Femur (tissue), 1 donor: ENCODE data around the gene TNNI3.

Experiments
- DNase-seq: peaks from one replicate; pipeline ENCODE4 v3.0.0-alpha.2; 2017

The TNNI3 gene

DNA sequence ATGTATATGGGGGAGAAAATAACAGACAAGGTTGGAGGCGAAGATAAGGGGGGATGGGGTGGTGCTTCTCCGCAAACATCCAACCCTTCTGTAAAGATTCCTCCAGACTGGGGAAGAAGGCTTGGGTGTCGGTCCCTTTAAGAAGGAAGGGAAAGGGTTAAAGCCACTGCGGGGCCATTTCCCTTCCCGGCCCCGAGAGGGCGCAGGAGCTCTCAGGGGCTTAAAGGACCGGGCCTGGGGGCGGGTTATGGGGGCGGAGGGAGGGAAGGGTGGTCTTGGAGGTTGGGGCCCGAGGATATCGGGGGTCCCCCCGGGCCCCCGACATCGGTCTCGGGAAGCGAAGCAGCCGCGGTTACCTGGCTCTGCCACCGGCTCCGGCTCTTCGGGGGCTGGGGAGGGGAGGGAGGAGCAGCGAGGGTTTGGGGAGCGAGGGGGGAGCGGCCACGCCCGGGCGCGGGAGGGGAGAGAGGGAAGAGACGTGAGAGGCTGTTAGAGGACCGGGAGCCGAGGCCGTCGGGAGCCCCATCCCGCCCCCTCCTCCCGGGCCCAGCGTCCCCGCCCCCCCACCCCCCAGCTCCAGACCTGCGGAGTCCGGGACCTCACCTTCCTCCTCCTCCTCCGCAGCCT, 11.3 kb downstream of the TNNI3 start:
- no peak for DNase-seq

DNA sequence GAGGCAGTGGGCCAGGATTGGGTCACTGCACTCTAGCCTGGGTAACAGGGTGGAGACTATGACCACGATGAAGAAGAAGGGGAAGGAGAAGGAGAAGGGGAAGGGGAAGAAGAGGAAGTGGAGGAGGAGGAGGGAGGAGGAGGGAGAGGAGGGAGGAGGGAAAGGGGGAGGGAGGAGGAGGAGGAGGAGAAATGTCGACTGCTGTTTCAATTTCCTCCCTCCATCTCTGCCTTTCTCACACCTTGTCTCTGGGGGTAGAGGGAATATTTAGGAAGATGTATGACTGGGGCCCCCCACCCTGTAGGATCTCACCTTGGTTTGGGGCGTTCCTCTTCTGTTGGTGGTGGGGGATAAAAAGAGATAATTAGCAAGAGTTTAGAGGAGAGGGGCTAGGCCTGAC, 12.3 kb downstream of the TNNI3 start:
- no peak for DNase-seq

DNA sequence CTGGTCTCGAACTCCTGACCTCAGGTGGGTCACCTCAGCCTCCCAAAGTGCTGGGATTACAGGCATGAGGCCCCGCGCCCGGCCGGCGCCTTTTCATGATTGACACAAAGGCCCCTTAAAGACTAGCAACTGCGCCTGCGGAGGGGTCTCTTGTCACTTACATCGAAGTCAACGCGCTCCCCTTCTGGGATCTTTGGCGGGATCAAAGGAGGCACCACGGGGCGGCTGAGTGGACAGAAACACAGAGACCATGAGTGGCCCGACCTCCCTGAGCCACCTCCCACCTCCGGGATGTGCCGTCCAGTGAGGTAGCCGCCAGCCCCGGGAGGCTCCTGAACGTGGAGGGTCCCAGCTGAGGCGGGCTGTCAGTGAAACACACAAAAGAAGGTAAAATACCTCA, 15.8 kb downstream of the TNNI3 start:
- no peak for DNase-seq

DNA sequence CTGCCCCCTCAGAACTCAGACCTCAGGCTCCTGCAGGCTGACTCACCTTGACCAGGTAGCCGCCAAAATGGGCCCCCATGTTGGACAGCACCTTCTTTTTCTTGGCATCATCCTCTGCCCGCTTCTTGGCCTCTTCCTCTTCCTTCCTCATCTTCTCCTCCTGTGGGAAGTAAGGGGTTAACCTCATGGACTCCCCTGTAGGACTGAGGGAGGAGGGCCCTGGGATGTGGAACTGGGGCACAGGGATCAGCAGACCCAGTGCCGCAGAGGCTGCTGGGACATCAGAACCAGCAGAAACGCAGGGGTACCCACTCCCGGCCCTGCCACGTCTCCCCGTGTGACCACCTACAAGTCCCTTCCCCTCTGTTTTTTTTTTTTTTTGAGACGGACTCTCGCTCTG, 19.6 kb downstream of the TNNI3 start:
- no peak for DNase-seq

DNA sequence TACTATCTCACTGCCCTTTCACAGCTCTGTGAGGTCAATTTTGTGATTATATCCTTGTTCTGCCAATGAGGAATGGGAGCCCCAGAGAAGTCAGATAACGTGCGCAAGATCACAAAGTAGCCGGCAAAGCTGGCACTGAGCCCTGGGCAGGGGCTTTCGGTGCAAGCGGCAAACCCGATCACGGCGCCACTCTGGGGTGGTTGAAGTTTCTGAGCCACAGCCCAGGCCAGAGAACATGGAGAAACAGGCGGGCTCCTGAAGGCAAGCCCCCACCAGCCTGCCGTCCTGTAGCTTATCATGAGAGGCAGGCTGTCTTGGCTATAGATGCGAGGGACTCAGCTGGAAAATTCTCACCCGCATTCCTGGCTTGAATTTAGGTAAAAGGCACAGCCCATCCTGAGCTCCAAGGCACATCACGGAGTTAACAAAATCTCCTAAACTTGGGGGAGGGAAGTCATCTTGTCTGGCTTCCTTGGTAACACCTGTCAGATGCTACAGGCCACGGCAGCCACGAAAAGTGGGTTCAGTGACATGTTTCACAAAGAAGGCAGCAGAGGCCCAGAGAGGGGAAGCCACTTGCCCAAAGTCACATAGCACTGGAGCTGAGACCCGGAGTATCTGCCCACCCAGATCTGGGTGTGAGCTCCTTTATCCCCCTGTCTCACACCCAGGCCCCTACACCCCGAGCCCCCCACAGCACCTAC, 21.0 kb downstream of the TNNI3 start:
- DNase-seq: no peak

DNA sequence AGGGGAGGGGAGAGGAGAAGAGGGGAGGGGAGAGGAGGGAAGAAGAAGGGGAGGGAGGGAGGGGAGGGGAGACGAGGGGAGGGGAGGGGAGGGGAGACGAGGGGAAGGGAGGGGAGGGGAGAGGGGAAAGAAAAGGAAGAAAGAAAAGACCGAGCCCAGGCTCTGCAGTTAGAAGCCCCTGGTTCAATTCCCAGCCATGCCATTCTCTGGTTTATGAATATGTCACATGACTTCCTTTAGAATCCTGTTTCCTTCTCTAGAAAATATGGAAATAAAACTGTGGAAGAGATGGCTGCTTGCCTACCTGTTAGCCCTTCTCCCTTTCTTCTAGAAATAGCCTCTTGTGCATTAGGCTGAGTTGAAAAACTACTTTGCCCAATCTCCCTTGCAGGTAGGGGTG, 22.8 kb downstream of the TNNI3 start:
- no peak for DNase-seq

DNA sequence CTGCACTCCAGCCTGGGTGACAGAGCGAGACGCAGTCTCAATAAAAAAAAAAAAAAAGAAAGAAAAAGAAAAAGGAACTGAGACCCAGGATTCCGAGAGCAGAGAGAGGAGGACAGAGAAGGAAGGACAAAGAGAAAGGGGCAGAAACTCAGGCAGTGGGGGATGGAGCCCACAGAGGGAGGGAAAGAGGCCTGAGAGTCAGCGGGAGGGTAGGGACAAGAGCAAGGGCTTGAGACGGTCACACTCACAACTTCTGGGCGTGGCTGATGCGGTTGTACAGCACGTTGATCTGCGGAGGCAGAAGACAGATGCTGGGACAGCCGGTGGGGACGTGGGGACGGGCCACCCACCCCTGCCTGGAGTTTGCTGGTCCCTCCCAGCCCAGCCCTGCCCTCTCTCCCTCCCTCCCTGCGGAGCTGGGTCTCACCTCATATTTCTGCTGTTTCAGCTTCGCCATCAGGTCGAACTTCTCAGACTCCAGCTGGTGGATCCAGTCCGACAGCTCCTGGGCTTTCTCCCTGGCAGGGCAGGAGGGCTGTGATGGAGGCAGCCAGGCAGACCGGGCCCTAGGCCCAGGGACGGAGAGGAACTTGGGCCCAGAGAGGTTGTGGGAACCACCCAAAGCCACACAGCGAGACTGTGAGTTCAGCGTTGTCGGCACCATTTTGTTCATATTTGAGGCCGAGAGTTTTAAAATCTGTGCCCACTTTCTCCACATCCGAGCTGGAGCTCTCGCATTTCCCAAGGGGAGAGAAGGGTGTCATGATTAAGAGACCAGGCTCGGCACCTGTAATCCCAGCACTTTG, 23.7 kb downstream of the TNNI3 start:
- DNase-seq: no peak

DNA sequence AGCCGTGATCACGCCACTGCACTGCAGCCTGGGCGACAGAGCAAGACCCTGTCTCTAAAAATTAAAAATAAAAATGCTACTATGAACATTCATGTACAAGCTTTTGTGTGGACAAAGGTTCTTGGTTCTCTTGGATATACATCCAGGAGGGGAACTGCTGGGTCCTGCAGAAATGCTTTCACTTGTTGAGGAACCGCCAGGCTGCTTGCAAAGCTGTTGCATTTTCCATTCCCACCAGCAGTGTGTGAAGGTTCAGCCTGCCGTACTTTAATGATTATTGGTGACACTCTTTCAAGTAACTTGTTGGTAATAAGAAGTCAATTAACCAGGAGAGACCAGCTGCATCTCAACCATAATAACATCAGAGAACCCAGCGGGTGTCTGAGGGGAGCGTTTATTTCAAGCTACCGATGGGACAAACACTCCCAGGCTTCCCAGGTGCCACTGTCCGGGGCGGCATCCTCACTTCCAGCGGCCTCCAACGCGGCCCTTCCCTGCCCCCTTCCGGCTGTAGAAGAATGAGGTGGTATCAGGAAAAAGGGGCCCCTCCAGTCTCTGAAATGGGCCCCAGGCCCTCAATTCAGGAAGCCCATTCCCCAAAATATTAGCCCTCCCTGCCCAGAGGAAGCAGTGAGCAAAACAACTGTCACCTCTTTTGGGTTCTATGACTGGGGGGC, 24.9 kb downstream of the TNNI3 start:
- no peak for DNase-seq

DNA sequence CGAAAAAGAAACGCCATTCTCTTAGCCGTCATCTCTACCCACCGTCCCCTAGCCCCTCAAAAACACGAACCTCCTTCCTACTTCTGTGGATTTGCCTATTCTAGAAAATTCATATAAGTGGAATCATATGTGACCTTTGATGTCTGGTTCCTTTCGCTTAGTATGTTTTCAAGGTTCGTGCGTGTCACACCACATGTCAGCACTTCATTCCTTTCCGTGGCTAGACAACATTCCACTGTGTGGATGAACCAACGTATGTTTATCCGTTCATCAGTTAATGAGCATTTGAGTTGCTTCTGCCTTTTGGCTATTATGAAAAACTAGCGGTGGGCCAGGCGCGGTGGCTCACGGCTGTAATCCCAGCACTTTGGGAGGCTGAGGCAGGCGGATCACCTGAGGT, 26.1 kb downstream of the TNNI3 start:
- no peak for DNase-seq

DNA sequence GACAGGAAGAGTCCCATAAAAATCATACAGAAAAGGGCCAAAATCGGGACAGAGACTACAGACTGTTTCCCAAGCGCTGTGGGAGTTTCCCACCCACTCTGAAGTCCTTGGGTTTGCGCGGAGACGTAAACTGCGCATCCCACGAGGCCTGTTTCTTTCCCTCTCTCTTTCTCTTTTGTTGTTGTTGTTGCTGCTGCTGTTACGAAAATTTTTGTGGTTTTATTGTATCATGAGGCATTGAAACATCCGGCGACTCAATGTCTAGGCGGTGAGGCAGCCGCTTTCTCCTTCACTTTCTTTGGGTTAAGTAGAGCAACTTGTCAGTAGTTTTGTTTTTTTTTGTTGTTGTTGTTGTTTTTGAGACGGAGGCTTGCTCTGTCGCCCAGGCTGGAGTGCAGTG, 38.5 kb downstream of the TNNI3 start:
- no peak for DNase-seq

DNA sequence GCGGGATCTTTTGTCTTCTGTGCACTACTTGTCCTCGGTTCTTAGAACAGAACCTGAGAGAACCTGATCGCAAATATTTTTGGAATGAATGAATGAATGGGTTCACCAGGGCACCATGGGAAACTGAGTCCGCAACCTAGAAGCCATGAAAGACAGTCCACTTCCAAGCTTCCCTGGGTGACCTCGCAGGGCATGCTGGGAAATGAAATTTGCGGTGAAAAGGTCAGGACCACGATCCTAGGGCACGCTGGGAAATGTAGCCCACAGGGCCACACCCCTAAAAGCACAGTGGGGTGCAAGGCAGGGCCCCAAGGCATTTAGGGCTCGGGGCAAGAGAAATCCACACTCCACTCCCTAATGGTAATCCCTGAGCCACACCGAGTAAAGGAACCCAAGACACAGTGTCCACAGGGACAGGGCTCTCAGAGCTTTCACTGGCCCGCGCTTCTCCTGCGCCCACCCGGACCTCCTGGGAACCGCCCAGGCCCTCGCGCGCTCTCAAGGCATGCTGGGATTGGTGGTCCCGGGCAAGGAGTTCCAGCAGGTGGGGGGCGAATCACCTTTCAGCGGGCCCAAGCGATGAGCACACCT, 39.0 kb downstream of the TNNI3 start:
- DNase-seq: no peak

DNA sequence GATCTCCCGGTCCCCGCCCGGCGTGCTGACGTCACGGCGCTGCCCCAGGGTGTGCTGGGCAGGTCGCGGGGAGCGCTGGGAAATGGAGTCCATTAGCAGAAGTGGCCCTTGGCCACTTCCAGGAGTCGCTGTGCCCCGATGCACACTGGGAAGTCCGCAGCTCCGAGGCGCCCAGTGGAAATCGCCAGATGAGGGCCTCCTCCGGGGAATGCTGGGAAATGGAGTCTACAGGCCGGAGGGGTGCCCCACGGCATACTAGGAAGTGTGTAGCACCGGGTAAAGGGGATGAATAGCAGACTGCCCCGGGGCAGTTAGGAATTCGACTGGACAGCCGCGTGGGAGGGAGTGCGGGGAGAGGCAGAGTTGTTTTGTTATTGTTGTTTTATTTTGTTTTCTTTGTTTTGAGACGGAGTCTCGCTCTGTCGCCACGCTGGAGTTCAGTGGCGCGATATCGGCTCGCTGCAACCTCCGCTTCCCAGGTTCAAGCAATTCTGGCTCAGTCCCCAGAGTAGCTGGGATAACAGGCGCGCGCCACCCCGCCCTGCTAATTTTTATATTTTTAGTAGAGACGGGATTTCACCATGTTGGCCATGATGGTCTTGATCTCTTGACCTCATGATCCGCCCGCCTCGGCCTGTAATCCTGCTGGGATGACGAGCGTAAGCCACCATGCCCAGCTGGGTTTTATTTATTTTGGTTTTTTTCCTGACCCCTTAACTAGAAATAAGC, 39.7 kb downstream of the TNNI3 start:
- DNase-seq: peak; percentile 99

DNA sequence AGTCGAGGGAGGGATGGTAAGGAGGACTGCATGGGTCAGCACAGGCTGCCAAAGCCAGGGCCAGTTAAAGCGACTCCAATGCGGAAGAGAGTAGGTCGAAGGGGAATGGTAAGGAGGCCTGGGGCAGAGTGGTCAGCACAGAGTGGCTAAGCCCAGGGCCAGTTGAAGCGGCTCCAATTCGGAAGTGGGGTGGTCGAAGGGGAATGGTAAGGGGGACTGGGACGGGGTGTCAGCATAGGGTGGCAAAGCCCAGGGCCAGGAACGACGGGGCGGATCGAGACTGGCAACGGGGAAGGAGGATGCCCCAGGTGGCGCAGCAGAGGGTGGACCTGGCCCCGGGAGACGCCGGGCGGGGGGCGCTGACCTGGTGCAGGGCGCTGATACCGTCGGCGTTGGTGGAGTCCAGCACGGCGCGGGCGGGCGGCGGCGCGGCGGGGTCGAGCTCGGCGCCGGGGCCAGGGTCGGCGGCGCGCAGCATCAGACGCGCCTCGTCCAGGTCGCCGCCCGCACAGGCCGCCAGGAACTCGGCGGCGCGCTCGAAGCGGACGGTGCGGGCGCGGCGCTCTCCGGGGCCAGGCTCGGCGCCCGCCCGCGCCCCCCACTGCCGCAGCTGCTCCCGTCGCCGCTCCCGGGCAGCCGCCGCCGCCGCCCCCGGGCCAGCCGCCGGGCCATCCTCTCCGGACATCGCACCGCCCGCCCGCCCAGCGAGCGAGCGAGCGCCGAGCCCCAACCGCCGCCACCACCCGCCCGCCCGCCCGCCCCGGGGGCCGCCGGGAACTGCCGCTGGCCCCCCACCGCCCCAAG, 40.5 kb downstream of the TNNI3 start, which contains the start of gene PPP1R12C:
Gene PPP1R12C, minus strand, starts transcription at position 779 of the 804 bp plus-strand sequence. Its CDS starts 94 bp downstream, at position 685.
- peak; percentile 65 for DNase-seq

DNA sequence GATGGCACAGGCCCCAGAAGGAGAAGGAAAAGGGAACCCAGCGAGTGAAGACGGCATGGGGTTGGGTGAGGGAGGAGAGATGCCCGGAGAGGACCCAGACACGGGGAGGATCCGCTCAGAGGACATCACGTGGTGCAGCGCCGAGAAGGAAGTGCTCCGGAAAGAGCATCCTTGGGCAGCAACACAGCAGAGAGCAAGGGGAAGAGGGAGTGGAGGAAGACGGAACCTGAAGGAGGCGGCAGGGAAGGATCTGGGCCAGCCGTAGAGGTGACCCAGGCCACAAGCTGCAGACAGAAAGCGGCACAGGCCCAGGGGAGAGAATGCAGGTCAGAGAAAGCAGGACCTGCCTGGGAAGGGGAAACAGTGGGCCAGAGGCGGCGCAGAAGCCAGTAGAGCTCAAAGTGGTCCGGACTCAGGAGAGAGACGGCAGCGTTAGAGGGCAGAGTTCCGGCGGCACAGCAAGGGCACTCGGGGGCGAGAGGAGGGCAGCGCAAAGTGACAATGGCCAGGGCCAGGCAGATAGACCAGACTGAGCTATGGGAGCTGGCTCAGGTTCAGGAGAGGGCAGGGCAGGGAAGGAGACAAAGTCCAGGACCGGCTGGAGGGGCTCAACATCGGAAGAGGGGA, 41.2 kb downstream of the TNNI3 start:
- peak; percentile 77 for DNase-seq

DNA sequence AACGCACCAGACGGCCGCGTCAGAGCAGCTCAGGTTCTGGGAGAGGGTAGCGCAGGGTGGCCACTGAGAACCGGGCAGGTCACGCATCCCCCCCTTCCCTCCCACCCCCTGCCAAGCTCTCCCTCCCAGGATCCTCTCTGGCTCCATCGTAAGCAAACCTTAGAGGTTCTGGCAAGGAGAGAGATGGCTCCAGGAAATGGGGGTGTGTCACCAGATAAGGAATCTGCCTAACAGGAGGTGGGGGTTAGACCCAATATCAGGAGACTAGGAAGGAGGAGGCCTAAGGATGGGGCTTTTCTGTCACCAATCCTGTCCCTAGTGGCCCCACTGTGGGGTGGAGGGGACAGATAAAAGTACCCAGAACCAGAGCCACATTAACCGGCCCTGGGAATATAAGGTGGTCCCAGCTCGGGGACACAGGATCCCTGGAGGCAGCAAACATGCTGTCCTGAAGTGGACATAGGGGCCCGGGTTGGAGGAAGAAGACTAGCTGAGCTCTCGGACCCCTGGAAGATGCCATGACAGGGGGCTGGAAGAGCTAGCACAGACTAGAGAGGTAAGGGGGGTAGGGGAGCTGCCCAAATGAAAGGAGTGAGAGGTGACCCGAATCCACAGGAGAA, 42.0 kb downstream of the TNNI3 start:
- DNase-seq: no peak

DNA sequence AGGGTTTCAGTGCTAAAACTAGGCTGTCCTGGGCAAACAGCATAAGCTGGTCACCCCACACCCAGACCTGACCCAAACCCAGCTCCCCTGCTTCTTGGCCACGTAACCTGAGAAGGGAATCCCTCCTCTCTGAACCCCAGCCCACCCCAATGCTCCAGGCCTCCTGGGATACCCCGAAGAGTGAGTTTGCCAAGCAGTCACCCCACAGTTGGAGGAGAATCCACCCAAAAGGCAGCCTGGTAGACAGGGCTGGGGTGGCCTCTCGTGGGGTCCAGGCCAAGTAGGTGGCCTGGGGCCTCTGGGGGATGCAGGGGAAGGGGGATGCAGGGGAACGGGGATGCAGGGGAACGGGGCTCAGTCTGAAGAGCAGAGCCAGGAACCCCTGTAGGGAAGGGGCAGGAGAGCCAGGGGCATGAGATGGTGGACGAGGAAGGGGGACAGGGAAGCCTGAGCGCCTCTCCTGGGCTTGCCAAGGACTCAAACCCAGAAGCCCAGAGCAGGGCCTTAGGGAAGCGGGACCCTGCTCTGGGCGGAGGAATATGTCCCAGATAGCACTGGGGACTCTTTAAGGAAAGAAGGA, 42.9 kb downstream of the TNNI3 start:
- no peak for DNase-seq

DNA sequence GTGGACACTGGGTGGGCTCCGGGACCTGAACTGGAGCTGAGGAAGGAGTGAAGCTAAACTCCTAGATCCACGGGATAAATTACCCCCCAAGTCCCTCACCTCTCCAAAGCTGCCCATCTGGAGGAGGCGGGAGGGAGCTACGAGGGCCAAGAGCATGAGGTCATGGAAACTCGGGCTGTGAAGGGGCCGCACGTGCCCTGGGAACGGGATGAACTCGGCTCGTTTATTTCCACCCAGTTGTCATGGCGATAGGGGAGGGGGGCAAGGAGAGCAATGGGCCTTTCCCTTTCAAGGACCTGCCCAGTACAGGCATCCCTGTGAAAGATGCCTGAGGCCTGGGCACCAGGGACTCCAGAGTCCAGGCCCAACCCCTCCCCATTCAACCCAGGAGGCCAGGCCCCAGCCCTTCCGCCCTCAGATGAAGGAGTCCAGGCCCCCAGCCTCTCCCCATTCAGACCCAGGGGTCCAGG, 43.9 kb downstream of the TNNI3 start:
- DNase-seq: peak; percentile 95

DNA sequence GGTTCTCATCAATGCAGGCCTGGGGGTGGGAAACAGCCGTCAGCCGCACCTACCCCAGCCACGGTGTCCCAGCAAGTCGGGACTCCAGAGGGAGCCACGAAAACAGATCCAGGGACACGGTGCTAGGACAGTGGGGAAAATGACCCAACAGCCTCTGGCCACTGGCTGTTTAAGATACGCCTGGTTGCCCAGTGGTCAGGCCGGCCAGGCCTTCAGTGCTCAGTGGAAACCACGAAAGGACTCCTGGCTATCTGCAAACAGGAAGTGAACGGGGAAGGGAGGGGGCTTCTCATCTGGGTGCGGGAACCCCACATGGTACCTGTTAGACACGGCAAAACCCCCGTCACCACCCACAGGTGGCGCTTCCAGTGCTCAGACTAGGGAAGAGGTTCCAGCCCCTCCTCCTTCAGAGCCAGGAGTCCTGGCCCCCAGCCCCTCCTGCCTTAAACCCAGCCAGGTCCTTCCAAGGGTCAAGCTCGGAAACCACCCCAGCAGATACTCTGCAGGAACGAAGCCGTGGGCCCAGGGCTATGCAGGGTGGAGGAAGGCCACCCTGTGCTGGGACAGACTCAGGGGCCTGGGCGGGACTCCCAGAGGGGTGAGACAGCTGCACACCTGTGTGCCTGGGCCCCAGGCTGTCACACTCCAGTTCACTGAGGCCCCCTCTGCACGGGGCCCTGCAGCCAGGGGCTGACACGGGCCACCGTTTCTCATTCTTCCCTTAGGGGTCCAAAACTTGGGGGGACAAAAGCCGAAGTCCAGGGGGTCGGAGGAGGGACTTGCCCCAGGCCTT, 44.6 kb downstream of the TNNI3 start:
- DNase-seq: no peak

DNA sequence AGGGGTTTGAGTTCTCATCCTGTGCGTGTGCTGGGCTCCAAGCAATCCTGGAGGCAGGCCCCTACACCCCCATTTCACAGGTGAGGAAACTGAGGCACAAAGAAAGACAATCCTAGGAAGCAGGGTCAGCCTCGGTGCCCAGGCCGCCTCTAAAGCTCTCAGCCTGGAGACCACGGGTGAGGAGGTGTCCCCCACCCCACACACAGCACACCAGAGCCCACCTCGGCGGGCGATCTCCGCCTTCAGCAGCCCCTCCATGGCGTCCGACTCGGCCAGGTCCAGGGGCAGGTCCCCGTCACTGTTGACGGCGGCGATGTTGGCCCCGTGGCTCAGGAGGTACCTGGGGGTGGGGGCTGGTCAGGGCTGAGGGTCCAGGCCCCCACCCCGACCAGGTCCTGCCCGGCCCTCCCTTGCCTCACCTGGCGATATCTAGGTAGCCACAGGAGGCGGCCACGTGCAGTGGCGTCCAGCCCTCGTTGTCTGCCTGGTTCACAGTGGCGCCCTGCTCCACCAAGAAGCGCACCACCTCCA, 45.2 kb downstream of the TNNI3 start:
- no peak for DNase-seq
